HEK293 (cell line): ENCODE results near the gene GBF1.

Source experiments
- ATF2 ChIP-seq: fragments of 450-650 bp; formaldehyde crosslinking; IDR thresholded peaks from 2 replicates; pipeline ENCODE4 v1.5.1; 2016; ENCODE audit warnings: missing biosample characterization, missing genetic modification characterization, low read depth
- IKZF3 ChIP-seq: fragments of 450-650 bp; IDR thresholded peaks from 2 replicates; pipeline ENCODE4 v1.5.0; 2018; ENCODE audit warnings: missing biosample characterization, mild to moderate bottlenecking, missing genetic modification characterization, moderate library complexity
- YY1 ChIP-seq: fragments of 450-650 bp; formaldehyde crosslinking; IDR thresholded peaks from 2 replicates; pipeline ENCODE4 v1.5.1; 2018; ENCODE audit warnings: missing biosample characterization, missing genetic modification characterization
- ZBTB26 ChIP-seq: fragments of 450-650 bp; formaldehyde crosslinking; optimal IDR thresholded peaks from 2 replicates; pipeline ENCODE3; 2016; ENCODE audit warnings: missing biosample characterization, mild to moderate bottlenecking, missing genetic modification characterization
- ZBTB7A ChIP-seq: fragments of 450-650 bp; formaldehyde crosslinking; IDR thresholded peaks from 2 replicates; pipeline ENCODE4 v1.5.1; 2016; ENCODE audit warnings: low read depth, missing biosample characterization, missing genetic modification characterization
- ZEB2 ChIP-seq: fragments of 450-650 bp; formaldehyde crosslinking; IDR thresholded peaks from 2 replicates; pipeline ENCODE4 v1.5.1; 2016; ENCODE audit warnings: missing biosample characterization, missing genetic modification characterization
- ZNF335 ChIP-seq: fragments of 450-650 bp; formaldehyde crosslinking; conservative IDR thresholded peaks from 2 replicates; pipeline ENCODE4 v1.5.1; 2016; ENCODE audit warnings: missing biosample characterization, missing genetic modification characterization
- ZNF777 ChIP-seq: fragments of 450-650 bp; formaldehyde crosslinking; IDR thresholded peaks from 2 replicates; pipeline ENCODE4 v1.5.1; 2017; ENCODE audit warnings: missing biosample characterization, missing genetic modification characterization, borderline replicate concordance
- ZSCAN23 ChIP-seq: fragments of 450-650 bp; formaldehyde crosslinking; IDR thresholded peaks from 2 replicates; pipeline ENCODE4 v1.5.1; 2016; ENCODE audit warnings: missing biosample characterization, missing genetic modification characterization
- TF ChIP-seq, protein P1 (sequence below): fragments of 450-650 bp; formaldehyde crosslinking; IDR thresholded peaks from 2 replicates; pipeline ENCODE4 v1.5.1; 2017; ENCODE audit warnings: missing biosample characterization, missing genetic modification characterization
- TF ChIP-seq, protein P2 (sequence below): fragments of 450-650 bp; formaldehyde crosslinking; IDR thresholded peaks from 2 replicates; pipeline ENCODE4 v1.5.1; 2016; ENCODE audit warnings: missing biosample characterization, missing genetic modification characterization
- TF ChIP-seq, protein P3 (sequence below): fragments of 450-650 bp; formaldehyde crosslinking; IDR thresholded peaks from 2 replicates; pipeline ENCODE4 v1.5.1; 2016; ENCODE audit warnings: missing biosample characterization, missing genetic modification characterization

GRCh38 chr10:102289356-102289755 lies 44.0 kb downstream of the GBF1 start:
- TF ChIP-seq, protein P1, sequence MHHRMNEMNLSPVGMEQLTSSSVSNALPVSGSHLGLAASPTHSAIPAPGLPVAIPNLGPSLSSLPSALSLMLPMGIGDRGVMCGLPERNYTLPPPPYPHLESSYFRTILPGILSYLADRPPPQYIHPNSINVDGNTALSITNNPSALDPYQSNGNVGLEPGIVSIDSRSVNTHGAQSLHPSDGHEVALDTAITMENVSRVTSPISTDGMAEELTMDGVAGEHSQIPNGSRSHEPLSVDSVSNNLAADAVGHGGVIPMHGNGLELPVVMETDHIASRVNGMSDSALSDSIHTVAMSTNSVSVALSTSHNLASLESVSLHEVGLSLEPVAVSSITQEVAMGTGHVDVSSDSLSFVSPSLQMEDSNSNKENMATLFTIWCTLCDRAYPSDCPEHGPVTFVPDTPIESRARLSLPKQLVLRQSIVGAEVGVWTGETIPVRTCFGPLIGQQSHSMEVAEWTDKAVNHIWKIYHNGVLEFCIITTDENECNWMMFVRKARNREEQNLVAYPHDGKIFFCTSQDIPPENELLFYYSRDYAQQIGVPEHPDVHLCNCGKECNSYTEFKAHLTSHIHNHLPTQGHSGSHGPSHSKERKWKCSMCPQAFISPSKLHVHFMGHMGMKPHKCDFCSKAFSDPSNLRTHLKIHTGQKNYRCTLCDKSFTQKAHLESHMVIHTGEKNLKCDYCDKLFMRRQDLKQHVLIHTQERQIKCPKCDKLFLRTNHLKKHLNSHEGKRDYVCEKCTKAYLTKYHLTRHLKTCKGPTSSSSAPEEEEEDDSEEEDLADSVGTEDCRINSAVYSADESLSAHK (tag by site-specific recombination) = no peak
- TF ChIP-seq, protein P2, sequence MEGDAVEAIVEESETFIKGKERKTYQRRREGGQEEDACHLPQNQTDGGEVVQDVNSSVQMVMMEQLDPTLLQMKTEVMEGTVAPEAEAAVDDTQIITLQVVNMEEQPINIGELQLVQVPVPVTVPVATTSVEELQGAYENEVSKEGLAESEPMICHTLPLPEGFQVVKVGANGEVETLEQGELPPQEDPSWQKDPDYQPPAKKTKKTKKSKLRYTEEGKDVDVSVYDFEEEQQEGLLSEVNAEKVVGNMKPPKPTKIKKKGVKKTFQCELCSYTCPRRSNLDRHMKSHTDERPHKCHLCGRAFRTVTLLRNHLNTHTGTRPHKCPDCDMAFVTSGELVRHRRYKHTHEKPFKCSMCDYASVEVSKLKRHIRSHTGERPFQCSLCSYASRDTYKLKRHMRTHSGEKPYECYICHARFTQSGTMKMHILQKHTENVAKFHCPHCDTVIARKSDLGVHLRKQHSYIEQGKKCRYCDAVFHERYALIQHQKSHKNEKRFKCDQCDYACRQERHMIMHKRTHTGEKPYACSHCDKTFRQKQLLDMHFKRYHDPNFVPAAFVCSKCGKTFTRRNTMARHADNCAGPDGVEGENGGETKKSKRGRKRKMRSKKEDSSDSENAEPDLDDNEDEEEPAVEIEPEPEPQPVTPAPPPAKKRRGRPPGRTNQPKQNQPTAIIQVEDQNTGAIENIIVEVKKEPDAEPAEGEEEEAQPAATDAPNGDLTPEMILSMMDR (tag by site-specific recombination) = no peak
- TF ChIP-seq IKZF3 (no peak), ZEB2 (tag by site-specific recombination) (no peak), ATF2 (tag by site-specific recombination) (no peak), ZBTB7A (tag by site-specific recombination) (no peak), ZNF777 (no peak), ZSCAN23 (tag by site-specific recombination) (no peak), YY1 (no peak), ZBTB26 (tag by site-specific recombination) (no peak), ZNF335 (tag by site-specific recombination) (no peak)
- TF ChIP-seq, protein P3, sequence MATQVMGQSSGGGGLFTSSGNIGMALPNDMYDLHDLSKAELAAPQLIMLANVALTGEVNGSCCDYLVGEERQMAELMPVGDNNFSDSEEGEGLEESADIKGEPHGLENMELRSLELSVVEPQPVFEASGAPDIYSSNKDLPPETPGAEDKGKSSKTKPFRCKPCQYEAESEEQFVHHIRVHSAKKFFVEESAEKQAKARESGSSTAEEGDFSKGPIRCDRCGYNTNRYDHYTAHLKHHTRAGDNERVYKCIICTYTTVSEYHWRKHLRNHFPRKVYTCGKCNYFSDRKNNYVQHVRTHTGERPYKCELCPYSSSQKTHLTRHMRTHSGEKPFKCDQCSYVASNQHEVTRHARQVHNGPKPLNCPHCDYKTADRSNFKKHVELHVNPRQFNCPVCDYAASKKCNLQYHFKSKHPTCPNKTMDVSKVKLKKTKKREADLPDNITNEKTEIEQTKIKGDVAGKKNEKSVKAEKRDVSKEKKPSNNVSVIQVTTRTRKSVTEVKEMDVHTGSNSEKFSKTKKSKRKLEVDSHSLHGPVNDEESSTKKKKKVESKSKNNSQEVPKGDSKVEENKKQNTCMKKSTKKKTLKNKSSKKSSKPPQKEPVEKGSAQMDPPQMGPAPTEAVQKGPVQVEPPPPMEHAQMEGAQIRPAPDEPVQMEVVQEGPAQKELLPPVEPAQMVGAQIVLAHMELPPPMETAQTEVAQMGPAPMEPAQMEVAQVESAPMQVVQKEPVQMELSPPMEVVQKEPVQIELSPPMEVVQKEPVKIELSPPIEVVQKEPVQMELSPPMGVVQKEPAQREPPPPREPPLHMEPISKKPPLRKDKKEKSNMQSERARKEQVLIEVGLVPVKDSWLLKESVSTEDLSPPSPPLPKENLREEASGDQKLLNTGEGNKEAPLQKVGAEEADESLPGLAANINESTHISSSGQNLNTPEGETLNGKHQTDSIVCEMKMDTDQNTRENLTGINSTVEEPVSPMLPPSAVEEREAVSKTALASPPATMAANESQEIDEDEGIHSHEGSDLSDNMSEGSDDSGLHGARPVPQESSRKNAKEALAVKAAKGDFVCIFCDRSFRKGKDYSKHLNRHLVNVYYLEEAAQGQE (tag by site-specific recombination) = no peak
